Gastroesophageal sphincter (tissue), 3 donors: ENCODE measurements around the gene PIAS4.

ENCODE experiments used
- EP300 ChIP-seq: sonication (generic); formaldehyde crosslinking; IDR thresholded peaks from one replicate; pipeline ENCODE4 v1.6.1; 2017; ENCODE audit warnings: antibody characterized with exemption, mild to moderate bottlenecking
- POLR2A ChIP-seq, 2 donors: fragments of 450-650 bp; IDR thresholded peaks; one replicate each; pipeline ENCODE4 v1.6.1; 2017; ENCODE audit warnings: antibody characterized with exemption in 2 of 2, mild to moderate bottlenecking in 2 of 2, moderate library complexity in 1 of 2
- POLR2AphosphoS5 ChIP-seq: sonication (generic); formaldehyde crosslinking; IDR thresholded peaks from one replicate; pipeline ENCODE4 v1.6.1; 2017; ENCODE audit warnings: antibody characterized with exemption
- TF ChIP-seq, protein P1 (sequence below), 4 experiments: fragments of 200-600 bp in 2 of 4; fragments of 450-650 bp in 2 of 4; sonication (generic) in 1 of 4; IDR thresholded peaks; one replicate each; pipeline ENCODE4 v1.5.1; 2017 to 2019; ENCODE audit warnings: antibody characterized with exemption in 4 of 4, mild to moderate bottlenecking in 2 of 4, moderate library complexity in 2 of 4

- no peak for TF ChIP-seq POLR2AphosphoS5
- TF ChIP-seq POLR2A (IDR thresholded peaks at IDR 0.05), result no peak
- TF ChIP-seq, protein P1, sequence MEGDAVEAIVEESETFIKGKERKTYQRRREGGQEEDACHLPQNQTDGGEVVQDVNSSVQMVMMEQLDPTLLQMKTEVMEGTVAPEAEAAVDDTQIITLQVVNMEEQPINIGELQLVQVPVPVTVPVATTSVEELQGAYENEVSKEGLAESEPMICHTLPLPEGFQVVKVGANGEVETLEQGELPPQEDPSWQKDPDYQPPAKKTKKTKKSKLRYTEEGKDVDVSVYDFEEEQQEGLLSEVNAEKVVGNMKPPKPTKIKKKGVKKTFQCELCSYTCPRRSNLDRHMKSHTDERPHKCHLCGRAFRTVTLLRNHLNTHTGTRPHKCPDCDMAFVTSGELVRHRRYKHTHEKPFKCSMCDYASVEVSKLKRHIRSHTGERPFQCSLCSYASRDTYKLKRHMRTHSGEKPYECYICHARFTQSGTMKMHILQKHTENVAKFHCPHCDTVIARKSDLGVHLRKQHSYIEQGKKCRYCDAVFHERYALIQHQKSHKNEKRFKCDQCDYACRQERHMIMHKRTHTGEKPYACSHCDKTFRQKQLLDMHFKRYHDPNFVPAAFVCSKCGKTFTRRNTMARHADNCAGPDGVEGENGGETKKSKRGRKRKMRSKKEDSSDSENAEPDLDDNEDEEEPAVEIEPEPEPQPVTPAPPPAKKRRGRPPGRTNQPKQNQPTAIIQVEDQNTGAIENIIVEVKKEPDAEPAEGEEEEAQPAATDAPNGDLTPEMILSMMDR (IDR thresholded peaks at IDR 0.05), result no peak
- TF ChIP-seq EP300, result no peak
Observed at GRCh38 chr19:4031420-4031819, 23.9 kb downstream of the PIAS4 start.
